Measurements from ENCODE around the gene GDI1. TPM values are rescaled to one million over a fixed set of nuclear protein-coding genes. Genes with fewer than 3 reads are reported as not detected.

GDI1 gene
- total and polyA plus RNA-seq, 2 of the 4 experiments (the other 2 are of a cell fraction): 113 to 291 TPM

GRCh38 chrX:154465601-154466000, 28.6 kb downstream of the GDI1 start:
- Histone ChIP-seq H3K4me3 (ENCODE audit: insufficient read depth, low read depth, low read length) (no peak overlapping the region), H3K18ac (ENCODE audit: low read depth, low read length) (no peak overlapping the region), H3K27ac (ENCODE audit: insufficient read depth, low read length) (no peak overlapping the region), H3K79me1 (ENCODE audit: low read depth in 1 of 2, low read length in 2 of 2) (peaks cover 0 to 9% of the 10 kb centered on the region in 2 experiments; a peak in 3 of 4 replicates), H2BK120ac (ENCODE audit: low read depth, low read length) (no peak overlapping the region), H2AFZ (replicated peaks; ENCODE audit: low read length, poor library complexity) (no peak overlapping the region), H2BK5ac (ENCODE audit: low read depth, low read length, poor library complexity, severe bottlenecking) (no peak overlapping the region), H3K9ac (ENCODE audit: low read depth, low read length) (no peak overlapping the region), H3K4ac (ENCODE audit: low read depth, low read length) (no peak overlapping the region), H3K9me3 (ENCODE audit: control insufficient read depth, insufficient read depth, low read length) (no peaks in the 10 kb centered on the region; the same call in 1 of the 2 replicates), H3K9me1 (ENCODE audit: insufficient read depth, low read length) (no peaks in the 10 kb centered on the region), H2BK15ac (ENCODE audit: low read depth, low read length) (no peak overlapping the region), H3K56ac (ENCODE audit: extremely low read depth, insufficient read depth, low read length) (no peak overlapping the region), H4K8ac (ENCODE audit: low read depth in 2 of 2, low read length in 2 of 2) (no peak overlapping the region), H3K4me1 (ENCODE audit: control insufficient read depth, insufficient read depth, low read length) (no peaks in the 10 kb centered on the region; the same call in 1 of the 2 replicates), H2AK5ac (ENCODE audit: low read depth, low read length) (no peak overlapping the region), H3K36me3 (ENCODE audit: control insufficient read depth, insufficient read depth, low read length) (peaks cover 85% of the 10 kb centered on the region), H3K14ac (replicated peaks; ENCODE audit: low read depth, low read length) (no peak overlapping the region), H2BK20ac (ENCODE audit: low read depth, low read length) (no peak overlapping the region), H4K20me1 (ENCODE audit: insufficient read depth, low read length) (peaks cover 23% of the 10 kb centered on the region), H4K91ac (ENCODE audit: insufficient read depth, low read depth, low read length) (no peak overlapping the region), H3K23ac (ENCODE audit: low read depth, low read length) (no peak overlapping the region), H2AK9ac (replicated peaks; ENCODE audit: low read depth, low read length, poor library complexity) (no peak overlapping the region), H3K4me2 (ENCODE audit: low read depth, low read length) (no peak overlapping the region), H4K5ac (ENCODE audit: low read depth, low read length) (no peak overlapping the region), H3K27me3 (ENCODE audit: control insufficient read depth, insufficient read depth, low read length) (no peaks in the 10 kb centered on the region)
- TF ChIP-seq BHLHE40 (IDR thresholded peaks at IDR 0.05; ENCODE audit: low read depth, low read length) (no peak), MXI1 (IDR thresholded peaks at IDR 0.05; ENCODE audit: borderline replicate concordance, low read depth, low read length) (no peak), MAFK (IDR thresholded peaks at IDR 0.05; ENCODE audit: low read depth, low read length) (no peak), SMC3 (IDR thresholded peaks at IDR 0.05; ENCODE audit: low read depth, low read length) (no peak), POLR2A (IDR thresholded peaks at IDR 0.05; ENCODE audit: low read depth, low read length) (no peak), RCOR1 (IDR thresholded peaks at IDR 0.05; ENCODE audit: insufficient replicate concordance, low read length) (no peak), FOS (IDR thresholded peaks at IDR 0.05; ENCODE audit: low read depth, low read length) (no peak), NFE2L2 (IDR thresholded peaks at IDR 0.05; ENCODE audit: low read depth, low read length) (no peak), CHD1 (IDR thresholded peaks at IDR 0.05; ENCODE audit: low read depth, low read length) (no peak), RAD21 (IDR thresholded peaks at IDR 0.05; ENCODE audit: low read length) (no peak), RFX5 (IDR thresholded peaks at IDR 0.05; ENCODE audit: low read depth, low read length) (no peak), MAZ (IDR thresholded peaks at IDR 0.05; ENCODE audit: borderline replicate concordance, low read depth, low read length) (no peak), CEBPB (IDR thresholded peaks at IDR 0.05; ENCODE audit: low read depth, low read length) (no peak)
- TF ChIP-seq, protein P1, sequence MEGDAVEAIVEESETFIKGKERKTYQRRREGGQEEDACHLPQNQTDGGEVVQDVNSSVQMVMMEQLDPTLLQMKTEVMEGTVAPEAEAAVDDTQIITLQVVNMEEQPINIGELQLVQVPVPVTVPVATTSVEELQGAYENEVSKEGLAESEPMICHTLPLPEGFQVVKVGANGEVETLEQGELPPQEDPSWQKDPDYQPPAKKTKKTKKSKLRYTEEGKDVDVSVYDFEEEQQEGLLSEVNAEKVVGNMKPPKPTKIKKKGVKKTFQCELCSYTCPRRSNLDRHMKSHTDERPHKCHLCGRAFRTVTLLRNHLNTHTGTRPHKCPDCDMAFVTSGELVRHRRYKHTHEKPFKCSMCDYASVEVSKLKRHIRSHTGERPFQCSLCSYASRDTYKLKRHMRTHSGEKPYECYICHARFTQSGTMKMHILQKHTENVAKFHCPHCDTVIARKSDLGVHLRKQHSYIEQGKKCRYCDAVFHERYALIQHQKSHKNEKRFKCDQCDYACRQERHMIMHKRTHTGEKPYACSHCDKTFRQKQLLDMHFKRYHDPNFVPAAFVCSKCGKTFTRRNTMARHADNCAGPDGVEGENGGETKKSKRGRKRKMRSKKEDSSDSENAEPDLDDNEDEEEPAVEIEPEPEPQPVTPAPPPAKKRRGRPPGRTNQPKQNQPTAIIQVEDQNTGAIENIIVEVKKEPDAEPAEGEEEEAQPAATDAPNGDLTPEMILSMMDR (conservative IDR thresholded peaks at IDR 0.05; ENCODE audit: low read depth, low read length): no peak
- TF ChIP-seq, protein P2, sequence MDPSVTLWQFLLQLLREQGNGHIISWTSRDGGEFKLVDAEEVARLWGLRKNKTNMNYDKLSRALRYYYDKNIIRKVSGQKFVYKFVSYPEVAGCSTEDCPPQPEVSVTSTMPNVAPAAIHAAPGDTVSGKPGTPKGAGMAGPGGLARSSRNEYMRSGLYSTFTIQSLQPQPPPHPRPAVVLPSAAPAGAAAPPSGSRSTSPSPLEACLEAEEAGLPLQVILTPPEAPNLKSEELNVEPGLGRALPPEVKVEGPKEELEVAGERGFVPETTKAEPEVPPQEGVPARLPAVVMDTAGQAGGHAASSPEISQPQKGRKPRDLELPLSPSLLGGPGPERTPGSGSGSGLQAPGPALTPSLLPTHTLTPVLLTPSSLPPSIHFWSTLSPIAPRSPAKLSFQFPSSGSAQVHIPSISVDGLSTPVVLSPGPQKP (IDR thresholded peaks at IDR 0.05; ENCODE audit: borderline replicate concordance, low read depth, low read length): no peak
- TF ChIP-seq, protein P3, sequence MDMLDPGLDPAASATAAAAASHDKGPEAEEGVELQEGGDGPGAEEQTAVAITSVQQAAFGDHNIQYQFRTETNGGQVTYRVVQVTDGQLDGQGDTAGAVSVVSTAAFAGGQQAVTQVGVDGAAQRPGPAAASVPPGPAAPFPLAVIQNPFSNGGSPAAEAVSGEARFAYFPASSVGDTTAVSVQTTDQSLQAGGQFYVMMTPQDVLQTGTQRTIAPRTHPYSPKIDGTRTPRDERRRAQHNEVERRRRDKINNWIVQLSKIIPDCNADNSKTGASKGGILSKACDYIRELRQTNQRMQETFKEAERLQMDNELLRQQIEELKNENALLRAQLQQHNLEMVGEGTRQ (IDR thresholded peaks at IDR 0.05; ENCODE audit: low read depth, low read length): no peak
- intact Hi-C loops (cut with micrococcal nuclease) (no loop called here), in situ Hi-C loops (cut with MboI; ENCODE audit: low sequenced_read_pairs) (no loop called here), dilution Hi-C loops (cut with HindIII; ENCODE audit: low sequenced_read_pairs, unreplicated experiment) (no loop called here)
- WGBS, 2 experiments (ENCODE audit: extremely low coverage in 2 of 2, insufficient read length in 1 of 2): 85% methylated on average over 4 of the region's 14 CpGs; no CpG with 5 or more reads in 1 of the 2 experiments
- CTCF ChIA-PET: no interaction called here
- no TSS peak for BruUV-seq (replicated peaks)
- POLR2A ChIA-PET (ENCODE audit: unreplicated experiment): no interaction called here
- ATAC-seq (ENCODE audit: low read depth) (no peak), DNase-seq (no peak)
